NOMO-1 treated with dmso at 0.1 percent for 144 hours (cell line): ENCODE results near the gene MSMP.

Experiments
- DNase-seq: peaks from one replicate; lab custom pipeline; 2025; ENCODE audit not compliant: unreplicated experiment; lab: John Stamatoyannopoulos, UW

MSMP gene

GRCh38 chr9:35754264-35754663 is at the start of gene MSMP:
Gene MSMP (minus strand): TSS chr9:35754276. CDS start chr9:35754129, 147 bp downstream.
- no peak for DNase-seq

GRCh38 chr9:35801328-35802128 is 47.5 kb upstream of the MSMP start:
- DNase-seq: no peak

GRCh38 chr9:35800530-35800929 is 46.5 kb upstream of the MSMP start:
- no peak for DNase-seq

GRCh38 chr9:35798658-35799374 is 44.7 kb upstream of the MSMP start:
- no peak for DNase-seq

GRCh38 chr9:35797311-35798109 is 43.4 kb upstream of the MSMP start:
- no peak for DNase-seq

- no peak for DNase-seq
These were observed 41.6 kb upstream of the MSMP start for GRCh38 chr9:35795695-35796094.

GRCh38 chr9:35793461-35793860 is 39.4 kb upstream of the MSMP start:
- DNase-seq: no peak

- DNase-seq: no peak
These were observed 38.8 kb upstream of the MSMP start for GRCh38 chr9:35792826-35793225.

GRCh38 chr9:35792024-35792813 is 38.1 kb upstream of the MSMP start:
- no peak for DNase-seq

- no peak for DNase-seq
These were observed 37.3 kb upstream of the MSMP start, which contains the start of gene NPR2 for GRCh38 chr9:35791297-35791921. Gene NPR2 (plus strand): TSS chr9:35791591. CDS start chr9:35792409, 818 bp downstream.

GRCh38 chr9:35790385-35791296 is 36.6 kb upstream of the MSMP start:
- DNase-seq: peak; percentile 72

GRCh38 chr9:35790025-35790384 is 35.9 kb upstream of the MSMP start:
- no peak for DNase-seq

- DNase-seq: no peak
These were observed 35.5 kb upstream of the MSMP start for GRCh38 chr9:35789541-35789940.

GRCh38 chr9:35783418-35783817 is 29.3 kb upstream of the MSMP start:
- DNase-seq: no peak

- no peak for DNase-seq
These were observed 27.0 kb upstream of the MSMP start for GRCh38 chr9:35781066-35781465.

GRCh38 chr9:35778496-35778895 is 24.4 kb upstream of the MSMP start:
- DNase-seq: no peak

GRCh38 chr9:35776018-35776417 is 21.9 kb upstream of the MSMP start:
- DNase-seq: no peak

GRCh38 chr9:35774907-35775635 is 21.0 kb upstream of the MSMP start:
- DNase-seq: peak; percentile 73

- no peak for DNase-seq
These were observed 17.9 kb upstream of the MSMP start for GRCh38 chr9:35771943-35772342.
